Small intestine (tissue), 7 donors: ENCODE data around the gene CABLES2. TPM values are rescaled to one million over a fixed set of nuclear protein-coding genes. Genes with fewer than 3 reads are reported as not detected.

ENCODE experiments used
- DNase-seq, 2 donors: peaks; one replicate each; pipeline versions ENCODE4 v3.0.0 to v3.0.0-alpha.2; 2013
- FAIRE-seq: peaks from 2 replicates; lab custom pipeline; 2012; peaks lifted over from hg19 to GRCh38; lab: Jason Lieb, UNC
- H3K27ac ChIP-seq, 3 donors: one replicate each; pipeline ENCODE4 v1.5.1; 2013; ENCODE audit warnings: low read length in 2 of 3, mild to moderate bottlenecking in 2 of 3, control low read depth in 1 of 3, inconsistent platforms in 1 of 3, low read depth in 1 of 3, moderate library complexity in 1 of 3
- H3K27me3 ChIP-seq, 3 donors: one replicate each; pipeline ENCODE4 v1.6.1; 2013; ENCODE audit warnings: low read length in 3 of 3, inconsistent platforms in 1 of 3; ENCODE audit not compliant: control insufficient read depth in 3 of 3, insufficient read depth in 3 of 3
- H3K36me3 ChIP-seq, 3 donors: one replicate each; pipeline ENCODE4 v1.6.1; 2013; ENCODE audit warnings: low read length in 3 of 3, inconsistent platforms in 1 of 3, low read depth in 1 of 3, mild to moderate bottlenecking in 1 of 3, moderate library complexity in 1 of 3; ENCODE audit not compliant: control insufficient read depth in 3 of 3, insufficient read depth in 2 of 3
- H3K4me1 ChIP-seq, 3 donors: one replicate each; pipeline ENCODE4 v1.6.1; 2013; ENCODE audit warnings: low read length in 2 of 3, inconsistent platforms in 1 of 3, low read depth in 1 of 3, mild to moderate bottlenecking in 1 of 3, moderate library complexity in 1 of 3; ENCODE audit not compliant: control insufficient read depth in 3 of 3, insufficient read depth in 2 of 3
- H3K4me3 ChIP-seq, 3 donors: one replicate each; pipeline ENCODE4 v1.5.1; 2013; ENCODE audit warnings: low read length in 3 of 3, control low read depth in 1 of 3, inconsistent platforms in 1 of 3, low read depth in 1 of 3, mild to moderate bottlenecking in 1 of 3, moderate library complexity in 1 of 3
- H3K9me3 ChIP-seq, 2 donors: one replicate each; pipeline ENCODE4 v1.6.1; 2013; ENCODE audit warnings: low read depth in 1 of 2, low read length in 1 of 2; ENCODE audit not compliant: control insufficient read depth in 2 of 2, insufficient read depth in 1 of 2
- WGBS, 3 donors: extraction: QIAGEN DNeasy Blood & Tissue Kit; methylation state at CpG; one replicate each; pipeline ENCODE4 v1.1.7; 2013; 5-methylcytosine and 5-hydroxymethylcytosine counted together
- polyA plus RNA-seq, 4 donors: library from polyadenylated mRNA; stranded (reverse) in 3 of 4; unstranded in 1 of 4; fragments of 200-250 nt in 3 of 4; fragments of 120-200 nt in 1 of 4; gene quantifications; one replicate each; pipeline versions ENCODE4 v1.2.1 to v1.2.3, GENCODE V29; 2013
- donor health status: healthy with polysubstance abuse.
- donor health status: control.
- donor health status: control.
- donor health status: Bipolar disorder and iron deficiency.
- donor health status: healthy.

CABLES2 gene
- polyA plus RNA-seq, 4 donors, result 1.3 to 7.9 (median 3.5) TPM

- no peak overlapping the region for H3K27ac ChIP-seq
- H3K36me3 ChIP-seq, result peaks cover 0 to 93% (median 10%) of the 10 kb centered on the region in 3 donors
- peaks cover 0 to 15% (median 5%) of the 10 kb centered on the region in 3 donors for H3K4me1 ChIP-seq
- H3K9me3 ChIP-seq, result no peaks in the 10 kb centered on the region
- FAIRE-seq, result no peak
- DNase-seq, result no peak
- H3K27me3 ChIP-seq, result no peaks in the 10 kb centered on the region
- 86 to 91% (median 90%) methylated on average over 20 to 21 of the region's 21 CpGs for WGBS, 3 donors
- H3K4me3 ChIP-seq, result no peak overlapping the region
These were observed 14.3 kb downstream of the CABLES2 start for GRCh38 chr20:62392621-62393334.

GRCh38 chr20:62392077-62392418 lies 15.0 kb downstream of the CABLES2 start:
- WGBS, 3 donors, result 89 to 97% (median 94%) methylated on average over 9 to 10 of the region's 10 CpGs
- Histone ChIP-seq H3K4me3 (no peak overlapping the region), H3K4me1 (peaks cover 0 to 18% (median 6%) of the 10 kb centered on the region in 3 donors), H3K9me3 (no peaks in the 10 kb centered on the region), H3K27me3 (no peaks in the 10 kb centered on the region), H3K36me3 (peaks cover 0 to 91% (median 10%) of the 10 kb centered on the region in 3 donors), H3K27ac (no peak overlapping the region)
- FAIRE-seq, result no peak
- no peak for DNase-seq

GRCh38 chr20:62391165-62392076 lies 15.7 kb downstream of the CABLES2 start:
- 87 to 88% (median 88%) methylated on average over 43 to 44 of the region's 44 CpGs for WGBS, 3 donors
- no peak overlapping the region for H3K27ac ChIP-seq
- peaks cover 0 to 88% (median 10%) of the 10 kb centered on the region in 3 donors for H3K36me3 ChIP-seq
- no peak overlapping the region for H3K4me3 ChIP-seq
- no peaks in the 10 kb centered on the region for H3K9me3 ChIP-seq
- no peak for DNase-seq
- H3K4me1 ChIP-seq, result peaks cover 0 to 18% (median 6%) of the 10 kb centered on the region in 3 donors
- no peak for FAIRE-seq
- H3K27me3 ChIP-seq, result no peaks in the 10 kb centered on the region

- Histone ChIP-seq H3K4me1 (peaks cover 0 to 19% (median 6%) of the 10 kb centered on the region in 3 donors), H3K36me3 (peaks cover 0 to 80% (median 10%) of the 10 kb centered on the region in 3 donors), H3K4me3 (no peak overlapping the region), H3K27me3 (no peaks in the 10 kb centered on the region), H3K9me3 (no peaks in the 10 kb centered on the region), H3K27ac (no peak overlapping the region)
- FAIRE-seq, result no peak
- 81 to 85% (median 82%) methylated on average over 26 to 29 of the region's 29 CpGs for WGBS, 3 donors
- no peak for DNase-seq
These were observed 16.5 kb downstream of the CABLES2 start for GRCh38 chr20:62390317-62391164.

- FAIRE-seq (no peak), DNase-seq (no peak)
- peaks cover 0 to 71% (median 10%) of the 10 kb centered on the region in 3 donors for H3K36me3 ChIP-seq
- WGBS, 3 donors, result 66 to 81% (median 80%) methylated on average over 5 of the region's 5 CpGs
- H3K9me3 ChIP-seq, result no peaks in the 10 kb centered on the region
- no peak overlapping the region for H3K27ac ChIP-seq
- no peak overlapping the region for H3K4me3 ChIP-seq
- no peaks in the 10 kb centered on the region for H3K27me3 ChIP-seq
- H3K4me1 ChIP-seq, result peaks cover 0 to 23% (median 6%) of the 10 kb centered on the region in 3 donors
These were observed 17.4 kb downstream of the CABLES2 start for GRCh38 chr20:62389601-62390087.

- peak in 1 of 2 donors; percentile 56 for DNase-seq
- Histone ChIP-seq H3K27ac (no peak overlapping the region), H3K36me3 (peaks cover 0 to 64% (median 10%) of the 10 kb centered on the region in 3 donors), H3K9me3 (no peaks in the 10 kb centered on the region), H3K4me1 (peaks cover 0 to 23% (median 6%) of the 10 kb centered on the region in 3 donors), H3K27me3 (no peaks in the 10 kb centered on the region), H3K4me3 (no peak overlapping the region)
- 59 to 73% (median 64%) methylated on average over 11 of the region's 11 CpGs for WGBS, 3 donors
- FAIRE-seq, result no peak
These were observed 18.1 kb downstream of the CABLES2 start for GRCh38 chr20:62388839-62389600.

- Histone ChIP-seq H3K9me3 (no peaks in the 10 kb centered on the region), H3K27ac (peak overlapping the region in 1 of 3 donors; percentile 50), H3K36me3 (peaks cover 0 to 55% (median 6%) of the 10 kb centered on the region in 3 donors), H3K4me3 (peak overlapping the region in 2 of 3 donors; percentile 82 to 84), H3K4me1 (peaks cover 0 to 23% (median 6%) of the 10 kb centered on the region in 3 donors), H3K27me3 (no peaks in the 10 kb centered on the region)
- FAIRE-seq (no peak), DNase-seq (no peak)
- 29 to 53% (median 33%) methylated on average over 20 of the region's 20 CpGs for WGBS, 3 donors
These were observed 19.0 kb downstream of the CABLES2 start for GRCh38 chr20:62387933-62388635.
